ENCODE measurements around the gene WIPF1. TPM values are rescaled to one million over a fixed set of nuclear protein-coding genes. Genes with fewer than 3 reads are reported as not detected.

Gene WIPF1
- total RNA-seq, 1 donor from 2014 or later, result 367 TPM

Other genes starting within 250 kb of the WIPF1 start
- gene SCRN3, start 202.1 kb downstream of the WIPF1 start, total RNA-seq, result 14.0 and 19.8 TPM in 2 replicates
- 2.7 and 2.9 TPM in 2 replicates for gene GPR155, start 110.8 kb downstream of the WIPF1 start, total RNA-seq
- not detected in 2 replicates for gene CHRNA1, start 166.7 kb upstream of the WIPF1 start, total RNA-seq

Data from activated T-helper 1 cell treated with anti-CD3 and anti-CD28 coated beads, Interleukin-12 subunit alpha, Interleukin-12 subunit beta, Interleukin-2, Interleukin-4 antibody, amounts not matched to agents 30 ng/mL and 10 ng/mL and 1 ng/mL, durations not matched to agents 14 hours and 24 hours and 36 hours (primary cell).